Neural progenitor cell (in vitro differentiated cells): ENCODE data around the gene BBS4. TPM values are rescaled to one million over a fixed set of nuclear protein-coding genes. Genes with fewer than 3 reads are reported as not detected.

Experiments used
- DNase-seq: peaks from one replicate; pipeline ENCODE4 v3.0.0-alpha.2; 2016; ENCODE audit warnings: low spot score
- H2AFZ ChIP-seq: fragments of 200-600 bp; sonication (generic); replicated peaks from 2 replicates; pipeline ENCODE4 v1.6.1; 2016; ENCODE audit warnings: antibody characterized with exemption
- H3F3A ChIP-seq: fragments of 200-600 bp; sonication (generic); 2 replicates; pipeline ENCODE4 v1.6.1; 2016; ENCODE audit warnings: antibody characterized with exemption, low read depth
- H3K27ac ChIP-seq: fragments of 200-600 bp; sonication (generic); 2 replicates; pipeline ENCODE4 v1.5.1; 2016; ENCODE audit warnings: mild to moderate bottlenecking
- H3K27me3 ChIP-seq: fragments of 200-600 bp; sonication (generic); 2 replicates; pipeline ENCODE4 v1.6.1; 2016; ENCODE audit warnings: mild to moderate bottlenecking, moderate library complexity
- H3K36me3 ChIP-seq: fragments of 200-600 bp; sonication (generic); 2 replicates; pipeline ENCODE4 v1.5.1; 2016
- H3K4me1 ChIP-seq: fragments of 200-600 bp; sonication (generic); 2 replicates; pipeline ENCODE4 v1.6.1; 2016; ENCODE audit warnings: mixed run types
- H3K4me2 ChIP-seq: fragments of 200-600 bp; sonication (generic); 2 replicates; pipeline ENCODE4 v1.6.1; 2016
- H3K4me3 ChIP-seq: fragments of 200-600 bp; sonication (generic); 2 replicates; pipeline ENCODE4 v1.5.1; 2016
- H3K79me2 ChIP-seq: fragments of 200-600 bp; sonication (generic); 2 replicates; pipeline ENCODE4 v1.6.1; 2016; ENCODE audit warnings: low read depth
- H3K9ac ChIP-seq: fragments of 200-600 bp; sonication (generic); 2 replicates; pipeline ENCODE4 v1.6.1; 2016
- H3K9me3 ChIP-seq: fragments of 200-600 bp; sonication (generic); 2 replicates; pipeline ENCODE4 v1.5.1; 2016; ENCODE audit warnings: low read depth
- H4K20me1 ChIP-seq: fragments of 200-600 bp; sonication (generic); 2 replicates; pipeline ENCODE4 v1.6.1; 2016; ENCODE audit warnings: low read depth
- H3K27ac Mint-ChIP-seq: 3 replicates; pipeline ENCODE4 v1.8.0; 2021; ENCODE audit warnings: mixed read lengths
- H3K27me3 Mint-ChIP-seq: 2 replicates; pipeline ENCODE4 v1.8.0; 2022; ENCODE audit warnings: low read depth, mild to moderate bottlenecking, inconsistent platforms, moderate library complexity, mixed read lengths; ENCODE audit not compliant: insufficient read depth
- H3K36me3 Mint-ChIP-seq: 3 replicates; pipeline ENCODE4 v1.8.0; 2021; ENCODE audit warnings: mixed read lengths
- H3K4me1 Mint-ChIP-seq: 3 replicates; pipeline ENCODE4 v1.8.0; 2021; ENCODE audit warnings: mixed read lengths
- H3K4me3 Mint-ChIP-seq: 3 replicates; pipeline ENCODE4 v1.8.0; 2021; ENCODE audit warnings: mild to moderate bottlenecking, moderate library complexity, mixed read lengths
- H3K9me3 Mint-ChIP-seq: 3 replicates; pipeline ENCODE4 v1.8.0; 2020; ENCODE audit warnings: mixed read lengths
- EZH2 ChIP-seq: fragments of 200-600 bp; sonication (generic); IDR thresholded peaks from 2 replicates; pipeline ENCODE4 v1.6.1; 2017; ENCODE audit warnings: antibody characterized with exemption, mild to moderate bottlenecking, moderate library complexity
- EZH2phosphoT487 ChIP-seq: fragments of 200-600 bp; sonication (generic); IDR thresholded peaks from 2 replicates; pipeline ENCODE4 v1.6.1; 2017; ENCODE audit warnings: antibody characterized with exemption
- total RNA-seq: library from RNA; depleted of rRNA; stranded (reverse); fragments of >200 nt; gene quantifications from 2 replicates; pipeline ENCODE4 v1.2.3, GENCODE V29; 2015; ENCODE audit warnings: low replicate concordance
- TF ChIP-seq, protein P1 (sequence below): fragments of 200-600 bp; sonication (generic); IDR thresholded peaks from 2 replicates; pipeline ENCODE4 v1.5.1; 2017; ENCODE audit warnings: antibody characterized with exemption, mild to moderate bottlenecking

Gene BBS4
- total RNA-seq, 1 donor from 2014 or later: 57.5 TPM

DNA sequence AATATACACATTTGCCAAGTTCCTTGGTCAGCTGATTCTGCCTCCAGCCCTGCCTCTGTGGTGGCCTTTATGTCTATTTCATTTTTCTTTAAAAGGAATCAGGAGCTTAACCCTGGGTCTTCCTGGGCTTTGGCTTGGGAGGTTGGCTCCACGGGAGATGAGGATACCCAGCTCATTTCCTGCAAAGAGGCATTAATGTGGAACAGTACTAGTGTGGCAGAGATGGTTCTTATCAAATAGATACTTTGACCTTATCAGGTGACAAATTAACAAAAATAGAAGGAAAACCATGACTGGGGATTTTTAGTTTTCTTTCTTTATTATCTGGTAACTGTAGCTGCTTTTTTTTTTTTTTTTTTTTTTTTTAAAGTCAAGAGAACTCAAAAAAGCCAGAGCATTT, 42.8 kb downstream of the BBS4 start:
- Mint-ChIP-seq H3K27ac (no peak overlapping the region), H3K9me3 (no peaks in the 10 kb centered on the region), H3K4me1 (no peaks in the 10 kb centered on the region), H3K27me3 (no peaks in the 10 kb centered on the region), H3K36me3 (peaks cover 21% of the 10 kb centered on the region), H3K4me3 (no peak overlapping the region)
- Histone ChIP-seq H3K27ac (no peak overlapping the region), H3K4me1 (no peaks in the 10 kb centered on the region), H3K27me3 (no peaks in the 10 kb centered on the region), H3K4me2 (no peak overlapping the region), H3K4me3 (no peak overlapping the region), H3K36me3 (no peaks in the 10 kb centered on the region), H3K9ac (no peak overlapping the region), H2AFZ (no peak overlapping the region), H3K79me2 (no peaks in the 10 kb centered on the region), H3F3A (no peaks in the 10 kb centered on the region), H3K9me3 (no peaks in the 10 kb centered on the region), H4K20me1 (no peaks in the 10 kb centered on the region)
- no peak for DNase-seq
- TF ChIP-seq EZH2phosphoT487: no peak
- TF ChIP-seq, protein P1, sequence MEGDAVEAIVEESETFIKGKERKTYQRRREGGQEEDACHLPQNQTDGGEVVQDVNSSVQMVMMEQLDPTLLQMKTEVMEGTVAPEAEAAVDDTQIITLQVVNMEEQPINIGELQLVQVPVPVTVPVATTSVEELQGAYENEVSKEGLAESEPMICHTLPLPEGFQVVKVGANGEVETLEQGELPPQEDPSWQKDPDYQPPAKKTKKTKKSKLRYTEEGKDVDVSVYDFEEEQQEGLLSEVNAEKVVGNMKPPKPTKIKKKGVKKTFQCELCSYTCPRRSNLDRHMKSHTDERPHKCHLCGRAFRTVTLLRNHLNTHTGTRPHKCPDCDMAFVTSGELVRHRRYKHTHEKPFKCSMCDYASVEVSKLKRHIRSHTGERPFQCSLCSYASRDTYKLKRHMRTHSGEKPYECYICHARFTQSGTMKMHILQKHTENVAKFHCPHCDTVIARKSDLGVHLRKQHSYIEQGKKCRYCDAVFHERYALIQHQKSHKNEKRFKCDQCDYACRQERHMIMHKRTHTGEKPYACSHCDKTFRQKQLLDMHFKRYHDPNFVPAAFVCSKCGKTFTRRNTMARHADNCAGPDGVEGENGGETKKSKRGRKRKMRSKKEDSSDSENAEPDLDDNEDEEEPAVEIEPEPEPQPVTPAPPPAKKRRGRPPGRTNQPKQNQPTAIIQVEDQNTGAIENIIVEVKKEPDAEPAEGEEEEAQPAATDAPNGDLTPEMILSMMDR: no peak
- no peak for TF ChIP-seq EZH2

DNA sequence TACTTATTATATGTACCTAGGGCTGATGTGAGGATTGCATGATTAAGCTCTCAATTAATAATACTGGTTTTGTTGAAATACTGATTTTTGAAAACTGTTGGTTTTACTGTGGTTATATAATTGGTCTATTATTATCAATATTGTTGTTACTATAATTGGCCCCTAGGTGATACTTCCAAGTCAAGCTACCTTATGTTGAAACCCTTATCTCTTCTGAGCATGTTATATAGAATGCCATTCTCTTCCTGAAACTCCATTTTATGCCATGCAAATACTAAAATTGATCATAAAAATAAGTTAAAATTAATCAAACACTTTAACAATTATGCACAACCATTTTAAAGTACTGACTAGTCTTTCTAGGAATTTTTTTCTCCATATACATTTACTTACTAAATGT, 46.1 kb downstream of the BBS4 start:
- Histone ChIP-seq H3K4me3 (no peak overlapping the region), H2AFZ (no peak overlapping the region), H3K4me2 (no peak overlapping the region), H3K4me1 (no peaks in the 10 kb centered on the region), H4K20me1 (no peaks in the 10 kb centered on the region), H3F3A (no peaks in the 10 kb centered on the region), H3K9me3 (no peaks in the 10 kb centered on the region), H3K27ac (no peak overlapping the region), H3K27me3 (no peaks in the 10 kb centered on the region), H3K36me3 (no peaks in the 10 kb centered on the region), H3K79me2 (no peaks in the 10 kb centered on the region), H3K9ac (no peak overlapping the region)
- no peak overlapping the region for H3K4me3 Mint-ChIP-seq
- TF ChIP-seq EZH2 (no peak), EZH2phosphoT487 (no peak)
- TF ChIP-seq, protein P1: no peak
- no peaks in the 10 kb centered on the region for H3K27me3 Mint-ChIP-seq
- no peaks in the 10 kb centered on the region for H3K4me1 Mint-ChIP-seq
- no peaks in the 10 kb centered on the region for H3K9me3 Mint-ChIP-seq
- no peak for DNase-seq
- H3K27ac Mint-ChIP-seq: no peak overlapping the region
- peaks cover 24% of the 10 kb centered on the region for H3K36me3 Mint-ChIP-seq

DNA sequence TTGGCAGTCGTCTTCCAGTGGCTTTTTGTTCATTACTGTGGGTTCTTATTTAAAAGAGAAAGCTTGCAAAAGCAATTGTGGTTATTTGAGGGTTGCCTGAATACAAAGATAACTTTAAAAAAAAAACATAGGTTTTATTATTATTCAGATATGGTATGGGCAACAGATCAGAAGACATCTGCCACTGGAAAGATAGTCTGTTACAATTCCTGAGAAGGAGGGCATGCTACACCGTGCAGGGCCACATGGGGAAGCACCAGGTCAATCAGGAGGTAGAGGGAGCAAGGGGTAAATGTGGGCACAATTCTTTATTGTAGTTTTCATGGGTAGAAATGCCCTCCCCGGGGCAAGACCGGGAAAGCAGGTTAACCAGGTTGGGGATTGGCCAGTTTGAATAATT, 46.5 kb downstream of the BBS4 start:
- Mint-ChIP-seq H3K36me3 (peaks cover 27% of the 10 kb centered on the region), H3K4me1 (no peaks in the 10 kb centered on the region), H3K27ac (no peak overlapping the region), H3K27me3 (no peaks in the 10 kb centered on the region), H3K9me3 (no peaks in the 10 kb centered on the region), H3K4me3 (no peak overlapping the region)
- Histone ChIP-seq H3K9me3 (no peaks in the 10 kb centered on the region), H3K27me3 (no peaks in the 10 kb centered on the region), H4K20me1 (no peaks in the 10 kb centered on the region), H3K79me2 (no peaks in the 10 kb centered on the region), H2AFZ (no peak overlapping the region), H3K4me3 (no peak overlapping the region), H3K36me3 (no peaks in the 10 kb centered on the region), H3K9ac (no peak overlapping the region), H3K4me2 (no peak overlapping the region), H3F3A (no peaks in the 10 kb centered on the region), H3K4me1 (no peaks in the 10 kb centered on the region), H3K27ac (no peak overlapping the region)
- no peak for DNase-seq
- TF ChIP-seq EZH2 (no peak), EZH2phosphoT487 (no peak)
- TF ChIP-seq, protein P1: no peak
